ENCODE data around the gene SPTB. TPM values are rescaled to one million over a fixed set of nuclear protein-coding genes. Genes with fewer than 3 reads are reported as not detected.
A peak's percentile ranks its signal among the peaks of the same experiment; 100 is the strongest.

The SPTB gene
- total RNA-seq, 1 experiment from 2014 or later: 1.9 TPM

- peak; percentile 30 for DNase-seq (ENCODE audit: low read depth)
Observed at GRCh38 chr14:64698903-64699302, 180.8 kb downstream of the SPTB start.

GRCh38 chr14:64696355-64696857 is 183.3 kb downstream of the SPTB start:
- no peak for DNase-seq (ENCODE audit: low read depth)

Small RNAs within 50 kb of the gene (small RNA-seq; reads per million reads assigned to genes)
- not detected for gene RPPH1-2P

Other genes starting within 250 kb of the SPTB start
- 23.5 and 27.9 TPM in 2 replicates for gene PLEKHG3, start 175.5 kb downstream of the SPTB start, total RNA-seq (2014; rRNA removed; shearing (Covaris generic))
- gene CHURC1, start 34.5 kb upstream of the SPTB start, total RNA-seq (2014; rRNA removed; shearing (Covaris generic)): 32.5 and 33.0 TPM in 2 replicates
- gene GPX2, start 62.8 kb upstream of the SPTB start, total RNA-seq (2014; rRNA removed; shearing (Covaris generic)): not detected in 2 replicates
- gene RAB15, start 92.4 kb upstream of the SPTB start, total RNA-seq (2014; rRNA removed; shearing (Covaris generic)): 16.4 and 22.3 TPM in 2 replicates
- gene FNTB, start 107.0 kb upstream of the SPTB start, total RNA-seq (2014; rRNA removed; shearing (Covaris generic)): 12.0 and 17.2 TPM in 2 replicates
- 65.8 and 83.7 TPM in 2 replicates for gene MAX, start 222.6 kb upstream of the SPTB start, total RNA-seq (2014; rRNA removed; shearing (Covaris generic))

All from HT1080 (cell line).